Ovary (tissue), 9 donors: ENCODE data around the gene FAM222B. TPM values are rescaled to one million over a fixed set of nuclear protein-coding genes. Genes with fewer than 3 reads are reported as not detected.

Experiments
- DNase-seq, 5 donors: peaks; one replicate each; pipeline ENCODE4 v3.0.0-alpha.2; 2019 to 2020
- H3K27ac ChIP-seq, 2 donors: fragments of 200-600 bp; one replicate each; pipeline versions ENCODE4 v1.5.1 to v1.8.0; 2019 to 2022
- H3K27me3 ChIP-seq: fragments of 200-600 bp; one replicate; pipeline ENCODE4 v1.8.0; 2022
- H3K36me3 ChIP-seq: fragments of 200-600 bp; sonication (generic); one replicate; pipeline ENCODE4 v1.5.1; 2019
- H3K4me1 ChIP-seq: one replicate; pipeline ENCODE4 v1.8.1; 2013; ENCODE audit warnings: mild to moderate bottlenecking, moderate library complexity; ENCODE audit not compliant: insufficient read depth
- H3K4me3 ChIP-seq: fragments of 200-600 bp; sonication (generic); one replicate; pipeline ENCODE4 v1.5.1; 2017
- H3K9me3 ChIP-seq, 2 donors: fragments of 200-600 bp in 1 of 2; sonication (generic) in 1 of 2; one replicate each; pipeline versions ENCODE4 v1.5.1 to v1.8.1; 2013 to 2019; ENCODE audit warnings: mild to moderate bottlenecking in 1 of 2, moderate library complexity in 1 of 2
- CTCF ChIP-seq, 3 donors: fragments of 450-650 bp in 2 of 3; fragments of 200-600 bp in 1 of 3; IDR thresholded peaks; one replicate each; pipeline versions ENCODE4 v1.5.1 to v1.8.0; 2016 to 2022; ENCODE audit warnings: antibody characterized with exemption in 3 of 3, mild to moderate bottlenecking in 1 of 3
- EP300 ChIP-seq: sonication (generic); formaldehyde crosslinking; IDR thresholded peaks from one replicate; pipeline ENCODE4 v1.6.1; 2017; ENCODE audit warnings: antibody characterized with exemption
- POLR2A ChIP-seq: fragments of 450-650 bp; IDR thresholded peaks from one replicate; pipeline ENCODE4 v1.6.1; 2017; ENCODE audit warnings: antibody characterized with exemption, mild to moderate bottlenecking, moderate library complexity
- WGBS, 3 donors: extraction: QIAGEN DNeasy Blood & Tissue Kit in 1 of 3; methylation state at CpG; one replicate each; pipeline versions ENCODE4 v1.1.5 to v1.1.7; 2013 to 2017; 5-methylcytosine and 5-hydroxymethylcytosine counted together
- intact Hi-C, 4 donors: fragments of 100-400 bp; cut with DNase I; formaldehyde crosslinking; loops; one replicate each; pipeline versions ENCODE4 v1.11.0 to v1.15.1; 2022 to 2023
- polyA plus RNA-seq, 2 donors: library from polyadenylated mRNA; stranded (reverse); fragments of 200-250 nt in 1 of 2; fragments of 350-450 nt in 1 of 2; fragmentation: Illumina TruSeq in 1 of 2; extraction: RNeasy Lipid Tissue Mini Kit (QIAGEN cat#74804) in 1 of 2; gene quantifications; one replicate each; pipeline ENCODE4 v1.2.3, GENCODE V29; 2013 to 2014
- total RNA-seq, 7 donors: library from RNA; depleted of rRNA in 2 of 7; stranded (reverse); fragments of >200 nt in 2 of 7; fragmentation: NEBNext Ultra II Directional in 3 of 7; extraction: Animal tissue kit (Norgen Biotek cat#: 25700) in 3 of 7; gene quantifications; one replicate each; pipeline versions ENCODE4 v1.1.0 to v1.2.4, GENCODE V29; 2016 to 2023
- donor health status: DM: no; HTN: no; CAD: no; lungs with moderate emphysema.
- donor health status: DM: no; HTN: no; CAD: no.
- donor health status: Bipolar disorder and iron deficiency.
- donor health status: DM: yes; HTN: yes; CAD: no.
- donor health status: DM: no; HTN: no; CAD: no.
- donor health status: DM: yes; HTN: yes; CAD: no.

Gene FAM222B
- total and polyA plus RNA-seq, 9 donors: 8.0 to 19.8 (median 15.9) TPM

- no peak for TF ChIP-seq EP300
- no peak for TF ChIP-seq CTCF (IDR thresholded peaks at IDR 0.05)
- no peak for TF ChIP-seq POLR2A
- no peak for DNase-seq
- Histone ChIP-seq H3K9me3 (no peaks in the 10 kb centered on the region), H3K27me3 (no peaks in the 10 kb centered on the region), H3K36me3 (no peaks in the 10 kb centered on the region), H3K27ac (no peak overlapping the region), H3K4me3 (no peak overlapping the region), H3K4me1 (no peaks in the 10 kb centered on the region)
- 87 to 92% (median 88%) methylated on average over 12 to 18 of the region's 18 CpGs for WGBS, 3 donors
- intact Hi-C loops: loop anchor here in 1 of 4 donors (10.0 kb wide), 1 partner anchor 145 kb away; the partner anchor contains the start of gene DHRS13
Measured at GRCh38 chr17:28759256-28759865, 83.2 kb downstream of the FAM222B start.

- Histone ChIP-seq H3K4me3 (no peak overlapping the region), H3K27ac (no peak overlapping the region), H3K27me3 (no peaks in the 10 kb centered on the region), H3K9me3 (no peaks in the 10 kb centered on the region), H3K36me3 (no peaks in the 10 kb centered on the region), H3K4me1 (no peaks in the 10 kb centered on the region)
- intact Hi-C loops: loop anchor here in 1 of 4 donors (10.0 kb wide), 1 partner anchor 146 kb away; the partner anchor contains the start of gene DHRS13
- TF ChIP-seq CTCF (IDR thresholded peaks at IDR 0.05) (no peak), POLR2A (no peak), EP300 (no peak)
- WGBS, 3 donors: 92 to 94% (median 93%) methylated on average over 32 of the region's 32 CpGs
- DNase-seq: no peak
Measured at GRCh38 chr17:28758411-28759121, 84.0 kb downstream of the FAM222B start.

- intact Hi-C loops: loop anchor here in 1 of 4 donors (10.0 kb wide), 1 partner anchor 149 kb away; the partner anchor contains the start of gene DHRS13
- H3K27me3 ChIP-seq: no peaks in the 10 kb centered on the region
- no peaks in the 10 kb centered on the region for H3K36me3 ChIP-seq
- no peak overlapping the region for H3K27ac ChIP-seq
- no peaks in the 10 kb centered on the region for H3K4me1 ChIP-seq
- WGBS, 3 donors: 68 to 81% (median 70%) methylated on average over 5 of the region's 5 CpGs
- DNase-seq: no peak
- no peak overlapping the region for H3K4me3 ChIP-seq
- H3K9me3 ChIP-seq: no peaks in the 10 kb centered on the region
- TF ChIP-seq POLR2A: no peak
- TF ChIP-seq EP300: no peak
- no peak for TF ChIP-seq CTCF (IDR thresholded peaks at IDR 0.05)
Measured at GRCh38 chr17:28756049-28756804, 86.4 kb downstream of the FAM222B start.

DNA sequence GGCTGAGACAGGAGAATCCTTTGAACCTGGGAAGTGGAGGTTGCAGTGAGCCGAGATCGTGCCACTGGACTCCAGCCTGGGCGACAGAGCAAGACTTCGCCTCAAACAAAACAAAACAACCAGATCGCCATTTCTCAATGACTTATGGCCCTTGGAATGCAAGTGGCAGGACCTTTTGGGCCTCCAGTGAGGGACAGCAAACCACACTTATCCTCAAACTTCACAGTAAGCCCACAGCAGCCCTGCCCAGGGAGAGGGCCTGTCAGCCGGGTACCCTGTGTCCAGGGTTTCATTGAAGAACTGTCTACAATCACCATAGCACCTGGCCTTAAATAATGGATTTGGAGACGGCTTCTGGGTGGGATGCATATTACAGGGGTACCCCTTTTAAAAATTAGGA lies 87.1 kb downstream of the FAM222B start:
- Histone ChIP-seq H3K9me3 (no peaks in the 10 kb centered on the region), H3K4me3 (no peak overlapping the region), H3K36me3 (no peaks in the 10 kb centered on the region), H3K4me1 (no peaks in the 10 kb centered on the region), H3K27me3 (no peaks in the 10 kb centered on the region), H3K27ac (no peak overlapping the region)
- 78 to 82% (median 79%) methylated on average over 7 of the region's 7 CpGs for WGBS, 3 donors
- no peak for DNase-seq
- intact Hi-C loops: loop anchor here in 1 of 4 donors (10.0 kb wide), 1 partner anchor 149 kb away; the partner anchor contains the start of gene DHRS13
- no peak for TF ChIP-seq EP300
- no peak for TF ChIP-seq CTCF (IDR thresholded peaks at IDR 0.05)
- no peak for TF ChIP-seq POLR2A
